ENCODE data around the gene EPRS1.

The EPRS1 gene

GRCh38 chr1:220028346-220028895 lies 17.9 kb downstream of the EPRS1 start:
- H3K79me2 ChIP-seq (ENCODE audit: insufficient read depth, low read length): no peaks in the 10 kb centered on the region
- peaks cover 68% of the 10 kb centered on the region for H3K36me3 ChIP-seq (ENCODE audit: insufficient read depth, low read length)

DNA sequence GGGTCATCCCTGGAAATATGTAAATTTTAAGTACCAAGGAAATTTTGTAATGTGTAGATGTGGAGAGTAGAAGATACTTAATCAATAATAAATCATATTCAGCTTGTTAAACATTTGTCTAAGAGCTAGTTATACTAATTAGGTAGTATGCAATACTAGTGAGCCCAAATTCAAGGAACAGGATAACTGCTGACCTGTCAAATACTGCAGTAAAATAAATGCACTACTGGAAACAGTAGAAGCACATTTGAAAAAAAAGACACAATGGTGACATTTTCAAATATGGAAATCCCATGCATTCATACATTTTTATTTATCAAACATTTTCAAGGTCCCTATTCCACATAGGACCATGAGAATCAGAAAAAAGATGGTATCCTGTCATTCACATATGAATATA lies 27.2 kb downstream of the EPRS1 start:
- H3K9me3 ChIP-seq (ENCODE audit: insufficient read depth, low read depth, low read length): no peaks in the 10 kb centered on the region
- H3K79me2 ChIP-seq (ENCODE audit: insufficient read depth, low read length): no peaks in the 10 kb centered on the region
- H2AFZ ChIP-seq (ENCODE audit: low read length): no peak overlapping the region
- no peak for TF ChIP-seq EZH2phosphoT487 (IDR thresholded peaks at IDR 0.05; ENCODE audit: borderline replicate concordance)
- TF ChIP-seq, protein P1, sequence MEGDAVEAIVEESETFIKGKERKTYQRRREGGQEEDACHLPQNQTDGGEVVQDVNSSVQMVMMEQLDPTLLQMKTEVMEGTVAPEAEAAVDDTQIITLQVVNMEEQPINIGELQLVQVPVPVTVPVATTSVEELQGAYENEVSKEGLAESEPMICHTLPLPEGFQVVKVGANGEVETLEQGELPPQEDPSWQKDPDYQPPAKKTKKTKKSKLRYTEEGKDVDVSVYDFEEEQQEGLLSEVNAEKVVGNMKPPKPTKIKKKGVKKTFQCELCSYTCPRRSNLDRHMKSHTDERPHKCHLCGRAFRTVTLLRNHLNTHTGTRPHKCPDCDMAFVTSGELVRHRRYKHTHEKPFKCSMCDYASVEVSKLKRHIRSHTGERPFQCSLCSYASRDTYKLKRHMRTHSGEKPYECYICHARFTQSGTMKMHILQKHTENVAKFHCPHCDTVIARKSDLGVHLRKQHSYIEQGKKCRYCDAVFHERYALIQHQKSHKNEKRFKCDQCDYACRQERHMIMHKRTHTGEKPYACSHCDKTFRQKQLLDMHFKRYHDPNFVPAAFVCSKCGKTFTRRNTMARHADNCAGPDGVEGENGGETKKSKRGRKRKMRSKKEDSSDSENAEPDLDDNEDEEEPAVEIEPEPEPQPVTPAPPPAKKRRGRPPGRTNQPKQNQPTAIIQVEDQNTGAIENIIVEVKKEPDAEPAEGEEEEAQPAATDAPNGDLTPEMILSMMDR (conservative IDR thresholded peaks at IDR 0.05; ENCODE audit: low read length): no peak
- H3K4me3 ChIP-seq (ENCODE audit: low read length, poor library complexity, severe bottlenecking): no peak overlapping the region
- H3F3A ChIP-seq (ENCODE audit: low read depth): no peaks in the 10 kb centered on the region
- peaks cover 81% of the 10 kb centered on the region for H3K36me3 ChIP-seq (ENCODE audit: insufficient read depth, low read length)
- no peaks in the 10 kb centered on the region for H3K27me3 ChIP-seq (ENCODE audit: insufficient read depth, low read length, poor library complexity, severe bottlenecking)
- H3K4me2 ChIP-seq (ENCODE audit: low read depth, low read length, poor library complexity, severe bottlenecking): no peak overlapping the region
- no peaks in the 10 kb centered on the region for H4K20me1 ChIP-seq (ENCODE audit: insufficient read depth, low read length, poor library complexity, severe bottlenecking)
- no peaks in the 10 kb centered on the region for H3K9me2 ChIP-seq (replicated peaks; ENCODE audit: low read depth, low read length)
- no peaks in the 10 kb centered on the region for H3K4me1 ChIP-seq (ENCODE audit: insufficient read depth, low read length, poor library complexity, severe bottlenecking)
- H3K9ac ChIP-seq (ENCODE audit: low read depth, low read length, poor library complexity, severe bottlenecking): no peak overlapping the region

More at GRCh38 chr1:220028346-220028895, 17.9 kb downstream of the EPRS1 start:
- TF ChIP-seq, protein P1 (conservative IDR thresholded peaks at IDR 0.05; ENCODE audit: low read length): no peak
- TF ChIP-seq EZH2phosphoT487 (IDR thresholded peaks at IDR 0.05; ENCODE audit: borderline replicate concordance): no peak
- Histone ChIP-seq H3K9ac (ENCODE audit: low read depth, low read length, poor library complexity, severe bottlenecking) (no peak overlapping the region), H3K4me2 (ENCODE audit: low read depth, low read length, poor library complexity, severe bottlenecking) (no peak overlapping the region), H2AFZ (ENCODE audit: low read length) (no peak overlapping the region), H4K20me1 (ENCODE audit: insufficient read depth, low read length, poor library complexity, severe bottlenecking) (no peaks in the 10 kb centered on the region), H3F3A (ENCODE audit: low read depth) (no peaks in the 10 kb centered on the region), H3K4me1 (ENCODE audit: insufficient read depth, low read length, poor library complexity, severe bottlenecking) (no peaks in the 10 kb centered on the region), H3K9me2 (replicated peaks; ENCODE audit: low read depth, low read length) (no peaks in the 10 kb centered on the region), H3K27me3 (ENCODE audit: insufficient read depth, low read length, poor library complexity, severe bottlenecking) (no peaks in the 10 kb centered on the region), H3K4me3 (ENCODE audit: low read length, poor library complexity, severe bottlenecking) (no peak overlapping the region), H3K9me3 (ENCODE audit: insufficient read depth, low read depth, low read length) (no peaks in the 10 kb centered on the region)

DNA sequence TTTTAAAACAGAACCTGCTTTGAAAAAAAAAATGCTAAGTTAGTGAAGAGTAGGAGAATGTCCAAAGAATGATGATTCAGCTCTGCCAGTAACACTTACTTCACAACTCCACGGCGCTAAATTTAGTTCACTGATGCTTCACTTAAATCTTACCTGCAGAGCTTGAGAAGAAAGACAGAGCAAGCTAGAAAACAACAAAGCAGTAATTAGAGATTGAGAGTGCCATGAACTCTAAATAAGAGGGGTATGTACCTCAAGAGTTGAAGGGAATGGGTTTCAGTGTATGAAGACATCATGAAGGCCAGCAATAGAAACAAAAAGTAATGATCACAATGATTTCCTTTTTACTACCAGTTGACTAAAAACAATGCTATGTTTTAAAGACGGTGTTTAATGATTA lies 32.8 kb downstream of the EPRS1 start:
- no peaks in the 10 kb centered on the region for H3K4me1 ChIP-seq (ENCODE audit: insufficient read depth, low read length, poor library complexity, severe bottlenecking)
- H3K9me3 ChIP-seq (ENCODE audit: insufficient read depth, low read depth, low read length): no peaks in the 10 kb centered on the region
- H2AFZ ChIP-seq (ENCODE audit: low read length): no peak overlapping the region
- H3K4me3 ChIP-seq (ENCODE audit: low read length, poor library complexity, severe bottlenecking): no peak overlapping the region
- peaks cover 72% of the 10 kb centered on the region for H3K36me3 ChIP-seq (ENCODE audit: insufficient read depth, low read length)
- no peaks in the 10 kb centered on the region for H3K79me2 ChIP-seq (ENCODE audit: insufficient read depth, low read length)
- H3K9me2 ChIP-seq (replicated peaks; ENCODE audit: low read depth, low read length): no peaks in the 10 kb centered on the region
- no peak overlapping the region for H3K9ac ChIP-seq (ENCODE audit: low read depth, low read length, poor library complexity, severe bottlenecking)
- no peak for TF ChIP-seq EZH2phosphoT487 (IDR thresholded peaks at IDR 0.05; ENCODE audit: borderline replicate concordance)
- TF ChIP-seq, protein P1 (conservative IDR thresholded peaks at IDR 0.05; ENCODE audit: low read length): no peak
- no peaks in the 10 kb centered on the region for H4K20me1 ChIP-seq (ENCODE audit: insufficient read depth, low read length, poor library complexity, severe bottlenecking)
- no peaks in the 10 kb centered on the region for H3F3A ChIP-seq (ENCODE audit: low read depth)
- H3K4me2 ChIP-seq (ENCODE audit: low read depth, low read length, poor library complexity, severe bottlenecking): no peak overlapping the region
- no peaks in the 10 kb centered on the region for H3K27me3 ChIP-seq (ENCODE audit: insufficient read depth, low read length, poor library complexity, severe bottlenecking)

Data from Loucy (cell line).